H9 (cell line): ENCODE results near the gene EXOSC2. TPM values are rescaled to one million over a fixed set of nuclear protein-coding genes. Genes with fewer than 3 reads are reported as not detected.

ENCODE experiments used
- DNase-seq: peaks from one replicate; pipeline ENCODE4 v3.0.0-alpha.2; 2017
- H2AFZ ChIP-seq: one replicate; pipeline ENCODE4 v1.6.1; 2013; ENCODE audit warnings: mild to moderate bottlenecking, low read length, control low read depth, moderate library complexity
- H2AK5ac ChIP-seq: 2 replicates; pipeline ENCODE4 v1.6.1; 2013; ENCODE audit warnings: low read length, control low read depth, mixed read lengths; ENCODE audit not compliant: insufficient read length
- H2BK120ac ChIP-seq: one replicate; pipeline ENCODE4 v1.6.1; 2013; ENCODE audit warnings: low read depth, mild to moderate bottlenecking, low read length, control low read depth, inconsistent platforms; ENCODE audit not compliant: poor library complexity, severe bottlenecking
- H2BK12ac ChIP-seq: 2 replicates; pipeline ENCODE4 v1.6.1; 2013; ENCODE audit warnings: low read length, control low read depth, mixed read lengths, low read depth; ENCODE audit not compliant: insufficient read length
- H2BK15ac ChIP-seq: 2 replicates; pipeline ENCODE4 v1.6.1; 2013; ENCODE audit warnings: low read depth, low read length, control low read depth
- H2BK20ac ChIP-seq: one replicate; pipeline ENCODE4 v1.6.1; 2013; ENCODE audit warnings: low read depth, mild to moderate bottlenecking, low read length, control low read depth, inconsistent platforms; ENCODE audit not compliant: poor library complexity, severe bottlenecking
- H2BK5ac ChIP-seq: 2 replicates; pipeline ENCODE4 v1.6.1; 2013; ENCODE audit warnings: low read length, control low read depth, mixed read lengths; ENCODE audit not compliant: insufficient read length
- H3K14ac ChIP-seq: 2 replicates; pipeline ENCODE4 v1.6.1; 2013; ENCODE audit warnings: low read length, control low read depth; ENCODE audit not compliant: insufficient read depth
- H3K18ac ChIP-seq: 2 replicates; pipeline ENCODE4 v1.6.1; 2013; ENCODE audit warnings: low read depth, mild to moderate bottlenecking, mixed read lengths, low read length, control low read depth; ENCODE audit not compliant: insufficient read length
- H3K23ac ChIP-seq: 2 replicates; pipeline ENCODE4 v1.6.1; 2013; ENCODE audit warnings: low read length, control low read depth, mixed read lengths, low read depth; ENCODE audit not compliant: insufficient read length
- H3K23me2 ChIP-seq: 2 replicates; pipeline ENCODE4 v1.6.1; 2013; ENCODE audit warnings: low read depth, mild to moderate bottlenecking, mixed read lengths, low read length, control low read depth; ENCODE audit not compliant: insufficient read length, poor library complexity, severe bottlenecking
- H3K27ac ChIP-seq: 2 replicates; pipeline ENCODE4 v1.5.1; 2013; ENCODE audit warnings: low read length, control low read depth, mixed read lengths, low read depth; ENCODE audit not compliant: insufficient read length
- H3K27me3 ChIP-seq: 2 replicates; pipeline ENCODE4 v1.6.1; 2013; ENCODE audit warnings: low read length, control low read depth, inconsistent platforms; ENCODE audit not compliant: insufficient read depth
- H3K4ac ChIP-seq: 2 replicates; pipeline ENCODE4 v1.6.1; 2013; ENCODE audit warnings: low read depth, mild to moderate bottlenecking, control low read depth, inconsistent platforms, low read length, moderate library complexity
- H3K4me1 ChIP-seq: 2 replicates; pipeline ENCODE4 v1.6.1; 2013; ENCODE audit warnings: low read length, control low read depth, inconsistent platforms; ENCODE audit not compliant: insufficient read depth
- H3K4me2 ChIP-seq: 2 replicates; pipeline ENCODE4 v1.6.1; 2013; ENCODE audit warnings: low read length, control low read depth, mixed read lengths; ENCODE audit not compliant: insufficient read length, insufficient read depth
- H3K56ac ChIP-seq: 2 replicates; pipeline ENCODE4 v1.6.1; 2013; ENCODE audit warnings: low read depth, mild to moderate bottlenecking, mixed read lengths, low read length, control low read depth; ENCODE audit not compliant: insufficient read length
- H3K79me1 ChIP-seq: 2 replicates; pipeline ENCODE4 v1.6.1; 2013; ENCODE audit warnings: low read depth, mild to moderate bottlenecking, moderate library complexity, low read length, control low read depth, inconsistent platforms; ENCODE audit not compliant: insufficient read depth, poor library complexity, severe bottlenecking
- H3K79me2 ChIP-seq: 2 replicates; pipeline ENCODE4 v1.6.1; 2013; ENCODE audit warnings: low read length, control low read depth, inconsistent platforms; ENCODE audit not compliant: insufficient read depth
- H3K9ac ChIP-seq: 2 replicates; pipeline ENCODE4 v1.6.1; 2013; ENCODE audit warnings: low read length, control low read depth, mixed read lengths; ENCODE audit not compliant: insufficient read length; ENCODE audit errors: extremely low read depth
- H3K9me3 ChIP-seq: one replicate; pipeline ENCODE4 v1.6.1; 2013; ENCODE audit warnings: low read depth, low read length, inconsistent platforms; ENCODE audit not compliant: control insufficient read depth
- H3T11ph ChIP-seq: one replicate; pipeline ENCODE4 v1.6.1; 2013; ENCODE audit warnings: mild to moderate bottlenecking, low read length, control low read depth, inconsistent platforms
- H4K20me1 ChIP-seq: one replicate; pipeline ENCODE4 v1.6.1; 2013; ENCODE audit not compliant: control insufficient read depth, insufficient read length, insufficient read depth
- H4K5ac ChIP-seq: 2 replicates; pipeline ENCODE4 v1.6.1; 2013; ENCODE audit warnings: low read depth, mild to moderate bottlenecking, mixed read lengths, low read length, control low read depth; ENCODE audit not compliant: insufficient read length
- H4K8ac ChIP-seq: replicated peaks from 2 replicates; pipeline ENCODE4 v1.6.1; 2013; ENCODE audit warnings: low read length, control low read depth, mixed read lengths, low read depth; ENCODE audit not compliant: insufficient read length
- H4K91ac ChIP-seq: 2 replicates; pipeline ENCODE4 v1.6.1; 2013; ENCODE audit warnings: low read depth, mild to moderate bottlenecking, moderate library complexity, mixed read lengths, low read length, control low read depth; ENCODE audit not compliant: insufficient read length
- H3K27ac Mint-ChIP-seq, 3 experiments: 2 replicates in 2 of 3; 3 replicates in 1 of 3; pipeline ENCODE4 v1.8.0; 2020 to 2021; ENCODE audit warnings: mixed read lengths in 3 of 3, mild to moderate bottlenecking in 1 of 3, moderate library complexity in 1 of 3
- H3K27me3 Mint-ChIP-seq: 2 replicates; pipeline ENCODE4 v1.8.0; 2021; ENCODE audit warnings: low read depth, mild to moderate bottlenecking, moderate library complexity, mixed read lengths
- H3K36me3 Mint-ChIP-seq, 3 experiments: 2 replicates in 2 of 3; 3 replicates in 1 of 3; pipeline ENCODE4 v1.8.0; 2020 to 2021; ENCODE audit warnings: low read depth in 3 of 3, mixed read lengths in 3 of 3; ENCODE audit not compliant: insufficient read depth in 1 of 3
- H3K4me1 Mint-ChIP-seq, 2 experiments: 2 replicates each; pipeline ENCODE4 v1.8.0; 2020; ENCODE audit warnings: mixed read lengths in 2 of 2
- H3K4me3 Mint-ChIP-seq, 2 experiments: 2 replicates in 1 of 2; 3 replicates in 1 of 2; pipeline ENCODE4 v1.8.0; 2020 to 2021; ENCODE audit warnings: mild to moderate bottlenecking in 2 of 2, mixed read lengths in 2 of 2, moderate library complexity in 1 of 2
- H3K9me3 Mint-ChIP-seq, 2 experiments: 2 replicates in 1 of 2; 3 replicates in 1 of 2; pipeline ENCODE4 v1.8.0; 2020; ENCODE audit warnings: mild to moderate bottlenecking in 2 of 2, mixed read lengths in 2 of 2, moderate library complexity in 1 of 2
- WGBS: extraction: QIAGEN DNeasy Blood & Tissue Kit; methylation state at CpG from one replicate; pipeline ENCODE4 v1.1.7; 2013; ENCODE audit warnings: missing lambda C conversion rate, low lambda C conversion rate, mixed read lengths; ENCODE audit not compliant: insufficient read length; ENCODE audit errors: extremely low coverage; 5-methylcytosine and 5-hydroxymethylcytosine counted together
- total RNA-seq: library from RNA; stranded (reverse); gene quantifications from 2 replicates; pipeline ENCODE4 v1.2.1, GENCODE V29; 2021
- TF ChIP-seq, protein P1 (sequence below): fragments of 200-600 bp; sonication (generic); conservative IDR thresholded peaks from 3 replicates; pipeline ENCODE4 v1.8.0; 2021; ENCODE audit warnings: antibody characterized with exemption, mild to moderate bottlenecking

The EXOSC2 gene
- total RNA-seq, 1 experiment from 2014 or later, result 94.5 TPM

DNA sequence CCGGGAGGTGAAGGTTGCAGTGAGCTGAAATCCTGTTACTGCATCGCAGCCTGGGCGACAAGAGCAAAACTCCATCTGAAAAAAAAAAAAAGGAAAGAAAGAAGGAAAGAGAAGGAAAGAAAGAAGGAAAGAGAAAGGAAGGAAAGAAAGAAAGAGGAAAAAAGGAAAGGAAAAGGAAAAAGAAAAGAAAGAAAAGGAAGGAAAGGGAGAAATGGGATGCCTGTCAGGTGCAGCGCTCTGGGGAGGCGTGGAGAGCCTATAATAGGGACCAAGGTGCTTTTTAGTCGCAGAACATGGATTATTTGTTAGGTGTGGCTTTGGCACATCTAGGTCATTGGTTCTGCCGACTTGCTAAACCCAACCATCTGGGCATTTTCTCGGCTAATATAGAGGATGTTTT is 17.9 kb downstream of the EXOSC2 start:
- TF ChIP-seq, protein P1, sequence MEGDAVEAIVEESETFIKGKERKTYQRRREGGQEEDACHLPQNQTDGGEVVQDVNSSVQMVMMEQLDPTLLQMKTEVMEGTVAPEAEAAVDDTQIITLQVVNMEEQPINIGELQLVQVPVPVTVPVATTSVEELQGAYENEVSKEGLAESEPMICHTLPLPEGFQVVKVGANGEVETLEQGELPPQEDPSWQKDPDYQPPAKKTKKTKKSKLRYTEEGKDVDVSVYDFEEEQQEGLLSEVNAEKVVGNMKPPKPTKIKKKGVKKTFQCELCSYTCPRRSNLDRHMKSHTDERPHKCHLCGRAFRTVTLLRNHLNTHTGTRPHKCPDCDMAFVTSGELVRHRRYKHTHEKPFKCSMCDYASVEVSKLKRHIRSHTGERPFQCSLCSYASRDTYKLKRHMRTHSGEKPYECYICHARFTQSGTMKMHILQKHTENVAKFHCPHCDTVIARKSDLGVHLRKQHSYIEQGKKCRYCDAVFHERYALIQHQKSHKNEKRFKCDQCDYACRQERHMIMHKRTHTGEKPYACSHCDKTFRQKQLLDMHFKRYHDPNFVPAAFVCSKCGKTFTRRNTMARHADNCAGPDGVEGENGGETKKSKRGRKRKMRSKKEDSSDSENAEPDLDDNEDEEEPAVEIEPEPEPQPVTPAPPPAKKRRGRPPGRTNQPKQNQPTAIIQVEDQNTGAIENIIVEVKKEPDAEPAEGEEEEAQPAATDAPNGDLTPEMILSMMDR, result no peak
- Histone ChIP-seq H3K56ac (no peak overlapping the region), H3T11ph (no peak overlapping the region), H3K4me2 (no peak overlapping the region), H2BK20ac (no peak overlapping the region), H3K9me3 (no peaks in the 10 kb centered on the region), H3K79me1 (peaks cover 3% of the 10 kb centered on the region), H2AK5ac (no peak overlapping the region), H4K8ac (no peak overlapping the region), H3K27ac (no peak overlapping the region), H2BK15ac (no peak overlapping the region), H3K9ac (no peak overlapping the region), H2BK5ac (no peak overlapping the region), H2AFZ (no peak overlapping the region), H4K5ac (no peak overlapping the region), H3K18ac (no peak overlapping the region), H3K4me1 (peaks cover 7% of the 10 kb centered on the region; the same call in 1 of the 2 replicates), H3K14ac (no peak overlapping the region), H3K23me2 (peaks cover 5% of the 10 kb centered on the region), H4K91ac (no peak overlapping the region), H3K23ac (no peak overlapping the region), H3K79me2 (peaks cover 5% of the 10 kb centered on the region; the same call in 1 of the 2 replicates), H3K4ac (no peak overlapping the region), H3K27me3 (no peaks in the 10 kb centered on the region), H4K20me1 (no peaks in the 10 kb centered on the region), H2BK12ac (no peak overlapping the region), H2BK120ac (no peak overlapping the region)
- Mint-ChIP-seq H3K9me3 (no peaks in the 10 kb centered on the region), H3K27ac (no peak overlapping the region), H3K4me3 (0 out of 5 replicates have a peak overlapping the region, but pooled peaks of 1 of the 2 experiments have one; percentile 9), H3K36me3 (peaks cover 0 to 5% (median 0%) of the 10 kb centered on the region in 3 experiments; a peak in 1 of 7 replicates), H3K4me1 (peaks cover 23 to 24% of the 10 kb centered on the region in 2 experiments), H3K27me3 (no peaks in the 10 kb centered on the region)
- WGBS, result no CpG with 5 or more reads among the region's 8 CpGs
- no peak for DNase-seq
